Astrocyte (in vitro differentiated cells and primary cell): Measurements from ENCODE around the gene FOXM1. TPM values are rescaled to one million over a fixed set of nuclear protein-coding genes. Genes with fewer than 3 reads are reported as not detected.
A peak's percentile ranks its signal among the peaks of the same experiment; 100 is the strongest.

Source experiments
- DNase-seq: peaks from one replicate; pipeline ENCODE4 v3.0.0-alpha.2; 2010; ENCODE audit warnings: low read depth
- FAIRE-seq: peaks from 2 replicates; lab custom pipeline; 2011; peaks lifted over from hg19 to GRCh38; lab: Jason Lieb, UNC
- H2AFZ ChIP-seq: 2 replicates; pipeline ENCODE4 v1.6.0; 2012; ENCODE audit warnings: low read depth, low read length, inconsistent platforms
- H3K27ac ChIP-seq: 2 replicates; pipeline ENCODE4 v1.5.1; 2011; ENCODE audit warnings: low read depth, low read length, inconsistent platforms
- H3K27me3 ChIP-seq: 2 replicates; pipeline ENCODE4 v1.6.0; 2011; ENCODE audit warnings: low read length, inconsistent platforms; ENCODE audit not compliant: insufficient read depth
- H3K36me3 ChIP-seq: 2 replicates; pipeline ENCODE4 v1.5.1; 2011; ENCODE audit warnings: low read length, inconsistent platforms; ENCODE audit not compliant: insufficient read depth
- H3K4me1 ChIP-seq: 2 replicates; pipeline ENCODE4 v1.5.1; 2011; ENCODE audit warnings: low read length, inconsistent platforms; ENCODE audit not compliant: insufficient read depth
- H3K4me2 ChIP-seq: 2 replicates; pipeline ENCODE4 v1.6.0; 2012; ENCODE audit warnings: low read length, inconsistent platforms
- H3K4me3 ChIP-seq: 2 replicates; pipeline ENCODE4 v1.5.1; 2011; ENCODE audit warnings: low read depth, mild to moderate bottlenecking, low read length, inconsistent platforms; ENCODE audit not compliant: insufficient read depth
- H3K79me2 ChIP-seq: 2 replicates; pipeline ENCODE4 v1.6.0; 2012; ENCODE audit warnings: mild to moderate bottlenecking, low read length, inconsistent platforms; ENCODE audit not compliant: insufficient read depth
- H3K9ac ChIP-seq: 2 replicates; pipeline ENCODE4 v1.6.0; 2012; ENCODE audit warnings: mild to moderate bottlenecking, low read length, inconsistent platforms
- H3K9me3 ChIP-seq: 2 replicates; pipeline ENCODE4 v1.5.1; 2012; ENCODE audit warnings: low read depth, mild to moderate bottlenecking, low read length, inconsistent platforms; ENCODE audit not compliant: insufficient read depth
- H4K20me1 ChIP-seq: 2 replicates; pipeline ENCODE4 v1.6.0; 2012; ENCODE audit warnings: low read length, inconsistent platforms; ENCODE audit not compliant: insufficient read depth
- H3K27ac Mint-ChIP-seq: one replicate; pipeline ENCODE4 v1.8.0; 2021; ENCODE audit warnings: mild to moderate bottlenecking, mixed read lengths; ENCODE audit not compliant: unreplicated experiment
- H3K27me3 Mint-ChIP-seq: one replicate; pipeline ENCODE4 v1.8.0; 2021; ENCODE audit warnings: low read depth, mixed read lengths; ENCODE audit not compliant: unreplicated experiment
- H3K36me3 Mint-ChIP-seq: one replicate; pipeline ENCODE4 v1.8.0; 2021; ENCODE audit warnings: low read depth, mixed read lengths; ENCODE audit not compliant: unreplicated experiment
- H3K4me1 Mint-ChIP-seq: one replicate; pipeline ENCODE4 v1.8.0; 2021; ENCODE audit warnings: low read depth, mixed read lengths; ENCODE audit not compliant: unreplicated experiment
- H3K4me3 Mint-ChIP-seq: one replicate; pipeline ENCODE4 v1.8.0; 2021; ENCODE audit warnings: mild to moderate bottlenecking, moderate library complexity, mixed read lengths; ENCODE audit not compliant: unreplicated experiment
- H3K9me3 Mint-ChIP-seq: one replicate; pipeline ENCODE4 v1.8.0; 2021; ENCODE audit warnings: mild to moderate bottlenecking, mixed read lengths; ENCODE audit not compliant: unreplicated experiment
- CTCF ChIP-seq: IDR thresholded peaks from 2 replicates; pipeline ENCODE4 v1.5.1; 2011; ENCODE audit warnings: low read depth, mild to moderate bottlenecking, inconsistent platforms, low read length, moderate library complexity; ENCODE audit not compliant: insufficient read depth
- EZH2 ChIP-seq: IDR thresholded peaks from 2 replicates; pipeline ENCODE4 v1.6.1; 2012; ENCODE audit warnings: mild to moderate bottlenecking, low read length, inconsistent platforms; ENCODE audit not compliant: insufficient read depth
- total RNA-seq: library from RNA; stranded (reverse); gene quantifications from 2 replicates; pipeline ENCODE4 v1.2.1, GENCODE V29; 2021

The FOXM1 gene
- total RNA-seq, 1 donor from 2014 or later = 7.1 TPM

GRCh38 chr12:2895511-2895910 is 18.5 kb upstream of the FOXM1 start:
- Histone ChIP-seq H3K4me1 (peaks cover 6% of the 10 kb centered on the region), H4K20me1 (peaks cover 55% of the 10 kb centered on the region), H3K27ac (no peak overlapping the region), H3K36me3 (no peaks in the 10 kb centered on the region), H3K4me2 (no peak overlapping the region), H3K27me3 (no peaks in the 10 kb centered on the region), H3K9ac (no peak overlapping the region), H3K79me2 (peaks cover 82% of the 10 kb centered on the region), H3K4me3 (no peak overlapping the region), H2AFZ (no peak overlapping the region), H3K9me3 (no peaks in the 10 kb centered on the region)
- Mint-ChIP-seq H3K9me3 (no peaks in the 10 kb centered on the region), H3K27me3 (no peaks in the 10 kb centered on the region), H3K4me1 (peaks cover 21% of the 10 kb centered on the region), H3K36me3 (peaks cover 2% of the 10 kb centered on the region), H3K27ac (no peak overlapping the region), H3K4me3 (no peak overlapping the region)
- no peak for DNase-seq
- no peak for FAIRE-seq
- TF ChIP-seq EZH2 (no peak), CTCF (no peak)

DNA sequence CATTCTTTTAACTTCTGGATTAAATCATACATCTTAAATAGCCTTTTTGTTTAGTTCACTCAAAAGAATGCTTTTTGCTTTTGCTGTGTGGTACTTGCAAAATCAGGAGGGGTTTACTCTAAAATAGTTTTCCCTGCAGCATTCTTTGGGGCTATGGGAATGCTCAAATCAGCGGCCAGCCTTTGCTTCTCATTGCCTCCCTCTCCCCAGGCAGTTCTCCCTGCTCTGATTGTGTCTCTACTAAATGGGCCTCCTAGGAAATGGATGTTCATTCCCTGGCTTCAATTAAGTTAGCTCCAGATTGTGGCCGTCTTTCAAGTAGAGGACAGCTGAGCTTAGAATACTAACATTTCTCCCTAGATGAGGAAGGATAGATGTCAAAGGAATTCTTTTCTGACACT is 18.1 kb upstream of the FOXM1 start:
- Mint-ChIP-seq H3K9me3 (no peaks in the 10 kb centered on the region), H3K27me3 (no peaks in the 10 kb centered on the region), H3K36me3 (peaks cover 2% of the 10 kb centered on the region), H3K4me1 (peaks cover 21% of the 10 kb centered on the region), H3K27ac (no peak overlapping the region), H3K4me3 (no peak overlapping the region)
- Histone ChIP-seq H3K4me1 (peaks cover 10% of the 10 kb centered on the region), H3K4me2 (no peak overlapping the region), H3K79me2 (peaks cover 77% of the 10 kb centered on the region), H3K36me3 (no peaks in the 10 kb centered on the region), H3K27ac (no peak overlapping the region), H4K20me1 (peaks cover 50% of the 10 kb centered on the region), H3K9ac (no peak overlapping the region), H2AFZ (no peak overlapping the region), H3K4me3 (no peak overlapping the region), H3K27me3 (no peaks in the 10 kb centered on the region), H3K9me3 (no peaks in the 10 kb centered on the region)
- DNase-seq (no peak), FAIRE-seq (no peak)
- no peak for TF ChIP-seq CTCF
- no peak for TF ChIP-seq EZH2

DNA sequence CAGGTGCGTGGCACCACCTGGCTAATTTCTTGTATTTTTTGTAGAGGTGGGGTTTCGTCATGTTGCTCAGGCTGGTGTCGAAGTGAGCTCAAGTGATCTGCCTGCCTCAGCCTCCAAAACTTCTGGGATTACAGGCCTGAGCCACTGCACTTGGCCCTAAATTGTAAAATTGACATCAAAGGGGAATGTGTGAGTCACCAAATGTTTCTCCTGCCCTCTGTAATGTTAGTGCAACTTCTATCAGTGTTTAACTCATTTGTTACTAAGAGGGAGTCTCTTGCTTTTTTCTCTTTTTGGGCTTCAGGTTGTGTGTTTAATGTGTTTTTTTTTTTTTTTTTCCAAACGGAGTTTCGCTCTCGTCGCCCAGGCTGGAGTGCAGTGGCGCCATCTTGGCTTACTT is 16.0 kb upstream of the FOXM1 start:
- H3K27ac Mint-ChIP-seq = peak overlapping the region; percentile 87
- DNase-seq = peak; percentile 88
- no peak for TF ChIP-seq EZH2
- TF ChIP-seq CTCF = no peak
- peaks cover 21% of the 10 kb centered on the region for H3K4me1 Mint-ChIP-seq
- no peaks in the 10 kb centered on the region for H3K9me3 Mint-ChIP-seq
- peak overlapping the region; percentile 73 for H3K4me3 Mint-ChIP-seq
- Histone ChIP-seq H3K9me3 (no peaks in the 10 kb centered on the region), H3K27me3 (no peaks in the 10 kb centered on the region), H4K20me1 (peaks cover 39% of the 10 kb centered on the region), H3K9ac (peak overlapping the region; percentile 31), H3K36me3 (peaks cover 5% of the 10 kb centered on the region), H3K4me1 (peaks cover 10% of the 10 kb centered on the region), H3K27ac (peak overlapping the region; percentile 67), H3K4me2 (peak overlapping the region; percentile 90), H3K79me2 (peaks cover 67% of the 10 kb centered on the region), H3K4me3 (no peak overlapping the region), H2AFZ (no peak overlapping the region)
- no peaks in the 10 kb centered on the region for H3K27me3 Mint-ChIP-seq
- no peak for FAIRE-seq
- peaks cover 4% of the 10 kb centered on the region for H3K36me3 Mint-ChIP-seq
